Fibroblast of villous mesenchyme (primary cell): ENCODE measurements around the gene SART3. TPM values are rescaled to one million over a fixed set of nuclear protein-coding genes. Genes with fewer than 3 reads are reported as not detected.

Source experiments
- DNase-seq: peaks from one replicate; pipeline ENCODE4 v3.0.0-alpha.2; 2010; ENCODE audit warnings: low read depth
- H3K4me3 ChIP-seq: 2 replicates; pipeline ENCODE4 v1.5.1; 2011; ENCODE audit warnings: low read depth, mild to moderate bottlenecking, low read length
- CTCF ChIP-seq: IDR thresholded peaks from 2 replicates; pipeline ENCODE4 v1.5.1; 2012; ENCODE audit warnings: low read depth, mild to moderate bottlenecking, low read length; ENCODE audit not compliant: insufficient read depth
- total RNA-seq: library from RNA; depleted of rRNA; stranded (reverse); fragments of >200 nt; gene quantifications from 2 replicates; pipeline ENCODE4 v1.2.3, GENCODE V29; 2012

The SART3 gene
- total RNA-seq, 1 donor = 59.2 TPM

GRCh38 chr12:108518716-108519496, 42.1 kb downstream of the SART3 start:
- no peak overlapping the region for H3K4me3 ChIP-seq
- no peak for DNase-seq
- TF ChIP-seq CTCF = no peak

- TF ChIP-seq CTCF = no peak
- no peak overlapping the region for H3K4me3 ChIP-seq
- DNase-seq = no peak
Measured at GRCh38 chr12:108518101-108518715, 42.8 kb downstream of the SART3 start.

- TF ChIP-seq CTCF = no peak
- no peak for DNase-seq
- H3K4me3 ChIP-seq = no peak overlapping the region
Measured at GRCh38 chr12:108517288-108518100, 43.5 kb downstream of the SART3 start.

DNA sequence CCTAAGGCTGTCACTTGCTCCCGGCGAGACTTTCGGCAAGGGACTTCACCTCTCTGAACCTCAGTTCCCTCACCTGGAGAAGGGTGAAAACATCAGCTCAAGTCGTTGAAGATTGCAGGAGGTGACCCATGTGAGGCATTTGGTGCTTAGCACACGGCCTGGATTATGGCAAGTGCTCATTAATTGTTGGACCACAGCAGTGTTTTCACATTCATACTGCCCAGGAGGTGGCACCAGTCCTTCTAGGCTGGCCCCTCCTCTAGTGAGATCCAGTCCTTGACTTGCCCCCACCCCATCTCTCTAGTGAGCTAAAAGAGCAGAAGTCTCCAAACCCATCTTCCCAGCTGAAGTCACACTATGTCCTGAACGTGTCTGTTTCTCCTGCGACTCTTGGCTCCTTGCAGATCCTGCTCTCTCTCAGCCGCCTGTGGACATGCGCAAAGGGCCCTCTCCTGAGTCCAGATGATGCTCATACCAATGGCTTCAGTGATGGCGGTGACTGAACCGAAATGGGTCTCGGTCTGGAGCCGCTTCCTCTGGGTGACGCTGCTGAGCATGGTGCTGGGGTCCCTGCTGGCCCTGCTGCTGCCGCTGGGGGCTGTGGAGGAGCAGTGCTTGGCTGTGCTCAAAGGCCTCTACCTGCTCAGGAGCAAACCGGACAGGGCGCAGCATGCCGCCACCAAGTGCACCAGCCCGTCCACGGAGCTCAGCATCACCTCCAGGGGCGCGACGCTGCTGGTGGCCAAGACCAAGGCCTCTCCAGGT, 44.3 kb downstream of the SART3 start:
- no peak for TF ChIP-seq CTCF
- no peak for DNase-seq
- H3K4me3 ChIP-seq = no peak overlapping the region

DNA sequence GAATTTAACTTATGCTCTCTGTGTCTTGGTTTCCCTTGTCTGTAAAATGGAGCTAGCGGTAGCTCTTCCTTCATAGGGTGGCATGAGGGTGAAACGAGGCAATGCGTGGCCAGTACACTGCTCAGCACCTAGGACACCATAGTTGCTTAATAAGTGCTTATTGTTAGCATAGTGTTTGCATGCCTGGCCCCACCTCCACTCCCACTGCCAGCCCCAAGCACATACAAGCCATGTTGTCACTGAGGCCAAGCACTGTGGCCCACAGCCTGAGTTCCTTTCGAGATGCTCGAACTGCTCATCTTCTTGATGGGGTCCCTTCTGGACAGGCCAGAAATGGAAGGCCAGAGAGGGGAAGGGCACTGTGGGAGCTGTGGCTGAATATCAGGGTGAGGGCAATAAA, 45.1 kb downstream of the SART3 start:
- TF ChIP-seq CTCF = no peak
- peak overlapping the region; percentile 95 for H3K4me3 ChIP-seq
- DNase-seq = no peak

GRCh38 chr12:108514973-108515814, 45.8 kb downstream of the SART3 start, which contains the start of gene FICD:
FICD (plus strand) TSS chr12:108515277; CDS start chr12:108516973, 1,696 bp downstream.
- TF ChIP-seq CTCF = no peak
- H3K4me3 ChIP-seq = peak within 1 kb of the TSS; percentile 95

More at GRCh38 chr12:108514973-108515814, 45.8 kb downstream of the SART3 start, which contains the start of gene FICD:
- DNase-seq = peak; percentile 97
